WTC11 (cell line): ENCODE data around the gene STRAP. TPM values are rescaled to one million over a fixed set of nuclear protein-coding genes. Genes with fewer than 3 reads are reported as not detected.

Experiments used
- ATAC-seq: fragments of 200-7000 bp; cut with Tn5 transposase; 2 replicates; pipeline ENCODE4 v1.10.0; 2021; ENCODE audit warnings: mild to moderate bottlenecking, moderate library complexity
- CTCF ChIA-PET: fragments of 300-600 bp; sonication (Branson Sonifier 250); formaldehyde crosslinking; loops from one replicate; lab custom pipeline; 2021; ENCODE audit warnings: antibody characterized with exemption; lab: Charles Lee
- POLR2A ChIA-PET: fragments of 350-600 bp; sonication (Branson Sonifier 250); formaldehyde crosslinking; loops from one replicate; lab custom pipeline; 2021; ENCODE audit warnings: antibody characterized with exemption; lab: Charles Lee
- DNase-seq: peaks from one replicate; pipeline ENCODE4 v3.0.0; 2021; ENCODE audit warnings: low spot score
- H3K27ac Mint-ChIP-seq: 2 replicates; pipeline ENCODE4 v1.8.0; 2021; ENCODE audit warnings: mixed read lengths
- H3K27me3 Mint-ChIP-seq: 2 replicates; pipeline ENCODE4 v1.8.0; 2021; ENCODE audit warnings: low read depth, mild to moderate bottlenecking, moderate library complexity, mixed read lengths
- H3K36me3 Mint-ChIP-seq: 2 replicates; pipeline ENCODE4 v1.8.0; 2021; ENCODE audit warnings: mixed read lengths
- H3K4me1 Mint-ChIP-seq: 2 replicates; pipeline ENCODE4 v1.8.0; 2022; ENCODE audit warnings: mixed read lengths
- H3K4me3 Mint-ChIP-seq: 2 replicates; pipeline ENCODE4 v1.8.0; 2021; ENCODE audit warnings: mild to moderate bottlenecking, moderate library complexity, mixed read lengths
- H3K9me3 Mint-ChIP-seq: 2 replicates; pipeline ENCODE4 v1.8.0; 2021; ENCODE audit warnings: mixed read lengths
- AFF4 ChIP-seq: sonication (generic); formaldehyde crosslinking; IDR thresholded peaks from 2 replicates; pipeline ENCODE4 v1.8.1; 2023; ENCODE audit warnings: mild to moderate bottlenecking, missing genetic modification reagents, borderline replicate concordance
- CDX4 ChIP-seq: fragments of 250-450 bp; sonication (Bioruptor Pico); IDR thresholded peaks from 2 replicates; pipeline ENCODE4 v1.9.0; 2021; ENCODE audit warnings: moderate library complexity, mild to moderate bottlenecking, inconsistent platforms, borderline replicate concordance
- CREB1 ChIP-seq: sonication (generic); formaldehyde crosslinking; IDR thresholded peaks from 2 replicates; pipeline ENCODE4 v1.8.0; 2023; ENCODE audit warnings: mild to moderate bottlenecking, missing genetic modification reagents
- CREM ChIP-seq: sonication (generic); formaldehyde crosslinking; IDR thresholded peaks from 2 replicates; pipeline ENCODE4 v1.8.1; 2022; ENCODE audit warnings: mild to moderate bottlenecking, missing genetic modification reagents, moderate library complexity
- ELF4 ChIP-seq: sonication (generic); formaldehyde crosslinking; IDR thresholded peaks from 2 replicates; pipeline ENCODE4 v1.8.1; 2022; ENCODE audit warnings: low read depth, mild to moderate bottlenecking, moderate library complexity, missing genetic modification reagents
- EMX1 ChIP-seq: fragments of 250-450 bp; sonication (Bioruptor Pico); IDR thresholded peaks from 2 replicates; pipeline ENCODE4 v1.8.0; 2021; ENCODE audit warnings: mild to moderate bottlenecking
- ETV6 ChIP-seq: sonication (generic); formaldehyde crosslinking; IDR thresholded peaks from 2 replicates; pipeline ENCODE4 v1.8.1; 2022; ENCODE audit warnings: mild to moderate bottlenecking, missing genetic modification reagents
- GABPB1 ChIP-seq: sonication (generic); formaldehyde crosslinking; IDR thresholded peaks from 2 replicates; pipeline ENCODE4 v1.8.1; 2023; ENCODE audit warnings: mild to moderate bottlenecking, missing genetic modification reagents
- KAT7 ChIP-seq: sonication (generic); formaldehyde crosslinking; IDR thresholded peaks from 2 replicates; pipeline ENCODE4 v1.8.1; 2023; ENCODE audit warnings: missing genetic modification reagents, mild to moderate bottlenecking, borderline replicate concordance
- RORB ChIP-seq: fragments of 250-450 bp; sonication (Bioruptor Pico); IDR thresholded peaks from 2 replicates; pipeline ENCODE4 v1.9.0; 2021; ENCODE audit warnings: mild to moderate bottlenecking
- SMAD3 ChIP-seq: sonication (generic); formaldehyde crosslinking; IDR thresholded peaks from 2 replicates; pipeline ENCODE4 v1.8.0; 2022; ENCODE audit warnings: missing genetic modification reagents, mild to moderate bottlenecking, borderline replicate concordance
- SMAD4 ChIP-seq: sonication (generic); formaldehyde crosslinking; IDR thresholded peaks from 2 replicates; pipeline ENCODE4 v1.8.0; 2022; ENCODE audit warnings: mild to moderate bottlenecking, missing genetic modification reagents
- ZBTB21 ChIP-seq: sonication (generic); formaldehyde crosslinking; IDR thresholded peaks from 2 replicates; pipeline ENCODE4 v1.8.1; 2023; ENCODE audit warnings: mild to moderate bottlenecking, missing genetic modification reagents, borderline replicate concordance
- ZNF263 ChIP-seq: sonication (generic); formaldehyde crosslinking; IDR thresholded peaks from 2 replicates; pipeline ENCODE4 v1.8.1; 2022; ENCODE audit warnings: low read depth, mild to moderate bottlenecking, moderate library complexity, missing genetic modification reagents
- ZNF281 ChIP-seq: sonication (generic); formaldehyde crosslinking; IDR thresholded peaks from 2 replicates; pipeline ENCODE4 v1.8.0; 2023; ENCODE audit warnings: mild to moderate bottlenecking, missing genetic modification reagents
- ZNF425 ChIP-seq: fragments of 250-450 bp; sonication (Bioruptor Pico); conservative IDR thresholded peaks from 2 replicates; pipeline ENCODE4 v1.9.0; 2021; ENCODE audit warnings: mild to moderate bottlenecking
- ZNF671 ChIP-seq: fragments of 250-450 bp; sonication (Bioruptor Pico); IDR thresholded peaks from 2 replicates; pipeline ENCODE4 v1.8.0; 2021; ENCODE audit warnings: mild to moderate bottlenecking
- total RNA-seq: library from RNA; stranded (reverse); gene quantifications from 3 replicates; pipeline ENCODE4 v1.2.3, GENCODE V29; 2021
- TF ChIP-seq, protein P1 (sequence below): sonication (generic); formaldehyde crosslinking; IDR thresholded peaks from 2 replicates; pipeline ENCODE4 v1.8.0; 2023; ENCODE audit warnings: missing genetic modification reagents

The STRAP gene
- total RNA-seq, 1 experiment from 2014 or later, result 221 TPM

DNA sequence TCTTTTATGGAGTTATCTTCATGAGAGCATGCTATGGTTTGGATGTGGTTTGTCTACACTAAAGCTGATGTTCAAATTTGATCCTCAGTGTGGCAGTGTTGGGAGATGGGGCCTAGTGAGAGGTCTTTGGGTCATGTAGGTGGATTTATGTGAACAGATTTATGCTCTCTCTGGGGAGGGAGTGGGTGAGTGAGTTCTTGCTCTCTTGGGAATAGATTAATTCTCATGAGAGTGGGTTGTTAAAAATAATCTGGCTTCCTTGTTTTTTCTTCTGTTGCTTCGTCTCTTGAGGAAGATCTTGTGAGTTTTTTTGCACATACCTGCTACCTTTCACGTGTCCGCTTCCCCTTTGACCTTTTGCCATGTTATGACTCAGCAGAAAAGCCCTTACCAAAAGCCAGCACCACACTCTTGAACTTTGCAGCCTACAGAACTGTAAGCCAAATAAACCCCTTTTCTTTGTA is 49.4 kb downstream of the STRAP start:
- no peaks in the 10 kb centered on the region for H3K9me3 Mint-ChIP-seq
- TF ChIP-seq EMX1 (CRISPR knock-in tag) (no peak), CDX4 (CRISPR knock-in tag) (no peak), ZNF281 (CRISPR knock-in tag) (no peak), ZNF263 (CRISPR knock-in tag) (no peak), ZNF671 (no peak), SMAD3 (CRISPR knock-in tag) (no peak), ZNF425 (no peak), RORB (CRISPR knock-in tag) (no peak), SMAD4 (no peak), KAT7 (CRISPR knock-in tag) (no peak), GABPB1 (no peak), AFF4 (CRISPR knock-in tag) (no peak), ELF4 (CRISPR knock-in tag) (no peak), ETV6 (CRISPR knock-in tag) (no peak), ZBTB21 (CRISPR knock-in tag) (no peak), CREM (CRISPR knock-in tag) (no peak), CREB1 (CRISPR knock-in tag) (no peak)
- TF ChIP-seq, protein P1, sequence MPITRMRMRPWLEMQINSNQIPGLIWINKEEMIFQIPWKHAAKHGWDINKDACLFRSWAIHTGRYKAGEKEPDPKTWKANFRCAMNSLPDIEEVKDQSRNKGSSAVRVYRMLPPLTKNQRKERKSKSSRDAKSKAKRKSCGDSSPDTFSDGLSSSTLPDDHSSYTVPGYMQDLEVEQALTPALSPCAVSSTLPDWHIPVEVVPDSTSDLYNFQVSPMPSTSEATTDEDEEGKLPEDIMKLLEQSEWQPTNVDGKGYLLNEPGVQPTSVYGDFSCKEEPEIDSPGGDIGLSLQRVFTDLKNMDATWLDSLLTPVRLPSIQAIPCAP (CRISPR knock-in tag), result no peak
- TF ChIP-seq, all 79 proteins: peak for 0
- ChIA-PET CTCF (interaction anchor here (0.7 to 1.2 kb wide), 6 partner anchors 11 to 754 kb away, joined by 3 to 7 read pairs (median 3); partner anchors contain the start of gene DERA), POLR2A (no interaction called here)
- Mint-ChIP-seq H3K27ac (peak overlapping the region; percentile 10; the same call in 1 of the 2 replicates), H3K27me3 (no peaks in the 10 kb centered on the region), H3K36me3 (no peaks in the 10 kb centered on the region), H3K4me1 (peaks cover 34% of the 10 kb centered on the region), H3K4me3 (no peak overlapping the region)
- ATAC-seq (peak; percentile 78), DNase-seq (no peak)
